Measurements from ENCODE around the gene MAPK10. TPM values are rescaled to one million over a fixed set of nuclear protein-coding genes. Genes with fewer than 3 reads are reported as not detected.

MAPK10 gene
- total RNA-seq, 2 donors from 2014 or later, result 49.7 to 64.9 TPM

GRCh38 chr4:86242677-86243076, 117.2 kb downstream of the MAPK10 start:
- Histone ChIP-seq H3K27ac (no peak overlapping the region), H3K9me3 (no peaks in the 10 kb centered on the region), H3K36me3 (no peaks in the 10 kb centered on the region), H3K4me1 (replicated peaks) (no peaks in the 10 kb centered on the region), H3K27me3 (replicated peaks; ENCODE audit: insufficient read depth) (no peaks in the 10 kb centered on the region), H3K4me3 (no peak overlapping the region)
- TF ChIP-seq, protein P1, sequence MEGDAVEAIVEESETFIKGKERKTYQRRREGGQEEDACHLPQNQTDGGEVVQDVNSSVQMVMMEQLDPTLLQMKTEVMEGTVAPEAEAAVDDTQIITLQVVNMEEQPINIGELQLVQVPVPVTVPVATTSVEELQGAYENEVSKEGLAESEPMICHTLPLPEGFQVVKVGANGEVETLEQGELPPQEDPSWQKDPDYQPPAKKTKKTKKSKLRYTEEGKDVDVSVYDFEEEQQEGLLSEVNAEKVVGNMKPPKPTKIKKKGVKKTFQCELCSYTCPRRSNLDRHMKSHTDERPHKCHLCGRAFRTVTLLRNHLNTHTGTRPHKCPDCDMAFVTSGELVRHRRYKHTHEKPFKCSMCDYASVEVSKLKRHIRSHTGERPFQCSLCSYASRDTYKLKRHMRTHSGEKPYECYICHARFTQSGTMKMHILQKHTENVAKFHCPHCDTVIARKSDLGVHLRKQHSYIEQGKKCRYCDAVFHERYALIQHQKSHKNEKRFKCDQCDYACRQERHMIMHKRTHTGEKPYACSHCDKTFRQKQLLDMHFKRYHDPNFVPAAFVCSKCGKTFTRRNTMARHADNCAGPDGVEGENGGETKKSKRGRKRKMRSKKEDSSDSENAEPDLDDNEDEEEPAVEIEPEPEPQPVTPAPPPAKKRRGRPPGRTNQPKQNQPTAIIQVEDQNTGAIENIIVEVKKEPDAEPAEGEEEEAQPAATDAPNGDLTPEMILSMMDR (IDR thresholded peaks at IDR 0.05), result no peak
- TF ChIP-seq POLR2A (IDR thresholded peaks at IDR 0.05) (no peak), POLR2AphosphoS5 (IDR thresholded peaks at IDR 0.05) (no peak)
- 95% methylated on average over 14 of the region's 14 CpGs for WGBS
- DNase-seq (ENCODE audit: low spot score), result no peak
- intact Hi-C loops (cut with DNase I), result no loop called here

DNA sequence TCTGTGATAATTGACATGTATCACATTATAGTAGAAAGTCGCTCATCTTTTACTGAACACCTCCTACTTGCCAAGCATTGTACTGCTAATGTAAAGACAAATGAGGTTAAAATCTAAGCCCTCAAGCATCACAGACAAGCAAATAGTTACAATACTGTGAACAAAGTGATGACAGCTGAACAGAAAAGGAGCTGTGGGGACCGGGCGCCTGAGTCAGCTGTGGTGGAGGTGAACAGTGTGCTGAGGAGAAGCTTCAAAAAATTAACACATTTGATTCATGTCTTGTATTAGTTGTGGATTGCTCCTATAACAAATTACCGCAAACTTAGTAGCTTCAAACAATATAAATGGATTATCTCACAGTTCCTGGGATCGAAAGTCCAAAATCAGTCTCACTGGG, 124.3 kb downstream of the MAPK10 start:
- Histone ChIP-seq H3K9me3 (no peaks in the 10 kb centered on the region), H3K4me3 (no peak overlapping the region), H3K36me3 (no peaks in the 10 kb centered on the region), H3K27me3 (replicated peaks; ENCODE audit: insufficient read depth) (no peaks in the 10 kb centered on the region), H3K4me1 (replicated peaks) (no peaks in the 10 kb centered on the region), H3K27ac (no peak overlapping the region)
- WGBS, result 82% methylated on average over 5 of the region's 5 CpGs
- no peak for TF ChIP-seq POLR2A (IDR thresholded peaks at IDR 0.05)
- no peak for TF ChIP-seq POLR2AphosphoS5 (IDR thresholded peaks at IDR 0.05)
- TF ChIP-seq, protein P1 (IDR thresholded peaks at IDR 0.05), result no peak
- intact Hi-C loops (cut with DNase I), result no loop called here
- no peak for DNase-seq (ENCODE audit: low spot score)

DNA sequence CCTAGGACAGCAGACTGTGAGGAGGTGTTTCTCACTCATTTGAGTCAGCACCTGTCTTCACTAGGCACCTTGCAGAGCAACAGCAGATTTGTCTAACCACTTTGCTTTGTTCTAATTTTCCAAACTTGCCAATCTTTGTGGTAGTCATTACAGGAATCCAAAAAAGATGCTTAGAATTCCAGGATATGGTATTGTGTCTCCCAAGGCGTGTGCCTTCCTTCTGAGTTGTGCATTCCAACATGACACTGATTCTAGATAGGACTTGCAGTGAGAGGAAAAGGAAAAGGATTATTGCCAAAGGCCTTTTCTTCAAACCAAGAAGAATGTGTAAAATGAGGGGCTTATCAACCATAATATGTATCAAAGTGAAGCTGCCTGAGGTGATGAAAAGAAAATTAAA, 126.2 kb downstream of the MAPK10 start:
- 45% methylated on average over 1 of the region's 1 CpG for WGBS
- Histone ChIP-seq H3K9me3 (no peaks in the 10 kb centered on the region), H3K27me3 (replicated peaks; ENCODE audit: insufficient read depth) (no peaks in the 10 kb centered on the region), H3K4me3 (no peak overlapping the region), H3K4me1 (replicated peaks) (no peaks in the 10 kb centered on the region), H3K27ac (no peak overlapping the region), H3K36me3 (no peaks in the 10 kb centered on the region)
- TF ChIP-seq, protein P1 (IDR thresholded peaks at IDR 0.05), result no peak
- DNase-seq (ENCODE audit: low spot score), result no peak
- intact Hi-C loops (cut with DNase I), result no loop called here

DNA sequence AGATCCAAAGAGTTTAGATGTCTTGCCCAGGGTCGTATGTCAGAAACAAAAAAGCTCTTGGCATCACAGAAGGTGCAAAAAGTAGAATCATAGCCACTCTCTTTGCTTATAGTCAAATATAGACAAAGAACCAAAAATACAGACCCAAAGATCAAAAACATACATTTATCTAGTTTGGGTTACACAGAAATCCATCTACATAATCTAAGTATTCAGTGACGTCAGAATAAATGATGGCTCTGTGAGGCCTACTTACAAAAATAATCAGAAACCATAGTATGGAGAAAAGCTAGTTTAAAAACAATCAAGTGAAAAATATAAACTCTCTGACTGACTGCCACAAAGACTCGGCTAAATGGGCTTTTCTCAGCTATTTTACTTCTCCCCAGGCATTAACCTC, 126.8 kb downstream of the MAPK10 start:
- 78% methylated on average over 3 of the region's 3 CpGs for WGBS
- TF ChIP-seq POLR2AphosphoS5 (IDR thresholded peaks at IDR 0.05) (no peak), POLR2A (IDR thresholded peaks at IDR 0.05) (no peak)
- TF ChIP-seq, protein P1 (IDR thresholded peaks at IDR 0.05), result no peak
- Histone ChIP-seq H3K4me3 (no peak overlapping the region), H3K27me3 (replicated peaks; ENCODE audit: insufficient read depth) (no peaks in the 10 kb centered on the region), H3K9me3 (no peaks in the 10 kb centered on the region), H3K36me3 (no peaks in the 10 kb centered on the region), H3K27ac (no peak overlapping the region), H3K4me1 (replicated peaks) (no peaks in the 10 kb centered on the region)
- DNase-seq (ENCODE audit: low spot score), result no peak
- intact Hi-C loops (cut with DNase I), result no loop called here

DNA sequence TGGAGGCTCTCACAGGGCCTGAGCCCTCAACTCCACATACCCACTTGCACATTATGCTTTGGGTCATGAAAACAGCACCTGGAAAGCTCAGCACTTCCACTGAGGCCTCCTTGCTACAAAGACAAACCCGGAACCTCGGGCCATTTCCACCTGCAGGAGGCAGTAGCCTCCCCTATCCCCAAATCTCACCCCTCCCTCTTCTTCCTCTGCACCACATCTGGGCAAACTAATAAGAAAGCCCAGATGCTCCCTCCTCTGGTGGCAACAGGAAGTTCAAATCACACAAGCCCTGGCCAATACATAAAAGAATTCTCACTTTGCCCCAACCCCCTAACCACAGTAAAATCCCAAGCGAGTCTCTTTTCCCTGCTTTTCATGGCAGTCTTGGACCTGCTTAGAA, 136.4 kb downstream of the MAPK10 start:
- Histone ChIP-seq H3K27me3 (replicated peaks; ENCODE audit: insufficient read depth) (no peaks in the 10 kb centered on the region), H3K4me3 (no peak overlapping the region), H3K27ac (no peak overlapping the region), H3K4me1 (replicated peaks) (no peaks in the 10 kb centered on the region), H3K9me3 (no peaks in the 10 kb centered on the region), H3K36me3 (no peaks in the 10 kb centered on the region)
- intact Hi-C loops (cut with DNase I), result no loop called here
- 70% methylated on average over 3 of the region's 3 CpGs for WGBS
- DNase-seq (ENCODE audit: low spot score), result no peak
- no peak for TF ChIP-seq POLR2AphosphoS5 (IDR thresholded peaks at IDR 0.05)
- TF ChIP-seq, protein P1 (IDR thresholded peaks at IDR 0.05), result no peak
- no peak for TF ChIP-seq POLR2A (IDR thresholded peaks at IDR 0.05)

Data from prostate gland (tissue), 2 donors.